Keratinocyte (primary cell): ENCODE data around the gene TMEM184A. TPM values are rescaled to one million over a fixed set of nuclear protein-coding genes. Genes with fewer than 3 reads are reported as not detected.

Experiments
- DNase-seq: peaks from one replicate; pipeline ENCODE4 v3.0.0-alpha.2; 2011; ENCODE audit warnings: low read depth, missing footprints, low spot score
- FAIRE-seq: peaks from 2 replicates; lab custom pipeline; 2011; peaks lifted over from hg19 to GRCh38; lab: Jason Lieb, UNC
- H2AFZ ChIP-seq: 2 replicates; pipeline ENCODE4 v1.6.0; 2012; ENCODE audit warnings: low read length, control low read depth, inconsistent platforms; ENCODE audit not compliant: control insufficient read depth
- H3K27ac ChIP-seq: 2 replicates; pipeline ENCODE4 v1.5.1; 2011; ENCODE audit warnings: low read length; ENCODE audit not compliant: control insufficient read depth, insufficient read depth
- H3K27me3 ChIP-seq: 3 replicates; pipeline ENCODE4 v1.6.0; 2011; ENCODE audit warnings: low read length; ENCODE audit not compliant: control insufficient read depth, insufficient read depth; ENCODE audit errors: extremely low read depth
- H3K36me3 ChIP-seq, 2 experiments: 2 replicates in 1 of 2; 3 replicates in 1 of 2; pipeline ENCODE4 v1.5.1; 2011; ENCODE audit warnings: low read length in 2 of 2, mild to moderate bottlenecking in 1 of 2; ENCODE audit not compliant: control insufficient read depth in 2 of 2, insufficient read depth in 2 of 2; ENCODE audit errors: extremely low read depth in 1 of 2
- H3K4me1 ChIP-seq: 3 replicates; pipeline ENCODE4 v1.5.1; 2011; ENCODE audit warnings: low read length; ENCODE audit not compliant: control insufficient read depth, insufficient read depth; ENCODE audit errors: extremely low read depth
- H3K4me2 ChIP-seq: 3 replicates; pipeline ENCODE4 v1.6.0; 2011; ENCODE audit warnings: low read depth, low read length; ENCODE audit not compliant: control insufficient read depth, insufficient read depth; ENCODE audit errors: extremely low read depth
- H3K4me3 ChIP-seq, 3 experiments: fragments of 200-600 bp in 1 of 3; sonication (generic) in 1 of 3; 2 replicates in 2 of 3; 3 replicates in 1 of 3; pipeline ENCODE4 v1.5.1; 2011 to 2016; ENCODE audit warnings: low read length in 3 of 3, mild to moderate bottlenecking in 3 of 3, control low read depth in 2 of 3, inconsistent platforms in 1 of 3, low read depth in 1 of 3, mixed read lengths in 1 of 3, mixed run types in 1 of 3, moderate library complexity in 1 of 3; ENCODE audit not compliant: control insufficient read depth in 2 of 3, insufficient read depth in 2 of 3; ENCODE audit errors: extremely low read depth in 1 of 3
- H3K79me2 ChIP-seq: 2 replicates; pipeline ENCODE4 v1.6.0; 2012; ENCODE audit warnings: low read length; ENCODE audit not compliant: control insufficient read depth, insufficient read depth
- H3K9ac ChIP-seq: 3 replicates; pipeline ENCODE4 v1.6.0; 2011; ENCODE audit warnings: low read length; ENCODE audit not compliant: control insufficient read depth, insufficient read depth; ENCODE audit errors: extremely low read depth
- H3K9me1 ChIP-seq: 3 replicates; pipeline ENCODE4 v1.6.0; 2011; ENCODE audit warnings: low read length; ENCODE audit not compliant: control insufficient read depth, insufficient read depth; ENCODE audit errors: extremely low read depth
- H3K9me3 ChIP-seq: 2 replicates; pipeline ENCODE4 v1.5.1; 2012; ENCODE audit warnings: low read depth, low read length; ENCODE audit not compliant: control insufficient read depth
- H4K20me1 ChIP-seq: 3 replicates; pipeline ENCODE4 v1.6.0; 2011; ENCODE audit warnings: low read length; ENCODE audit not compliant: control insufficient read depth, insufficient read depth; ENCODE audit errors: extremely low read depth
- CTCF ChIP-seq, 3 experiments: IDR thresholded peaks in 1 of 3; conservative IDR thresholded peaks in 1 of 3; optimal IDR thresholded peaks in 1 of 3; 2 replicates in 2 of 3; 3 replicates in 1 of 3; pipeline versions ENCODE3 to v1.5.1; 2011; ENCODE audit warnings: low read length in 3 of 3, mild to moderate bottlenecking in 3 of 3, moderate library complexity in 2 of 3, control low read depth in 1 of 3, inconsistent platforms in 1 of 3; ENCODE audit not compliant: insufficient read depth in 2 of 3; ENCODE audit errors: extremely low read depth in 1 of 3
- EZH2 ChIP-seq: IDR thresholded peaks from one replicate; pipeline ENCODE4 v1.6.1; 2012; ENCODE audit warnings: inconsistent platforms, mild to moderate bottlenecking, low read length, moderate library complexity
- dilution Hi-C: fragments of 300-500 bp; cut with MboI; formaldehyde crosslinking; loops from one replicate; pipeline ENCODE4 v1.7.0; 2020; ENCODE audit warnings: low sequenced_read_pairs; ENCODE audit not compliant: extremely low pct_ligation_motif_present
- polyA plus RNA-seq, 5 experiments: library from polyadenylated mRNA; depleted of rRNA in 3 of 5; stranded (reverse) in 3 of 5; stranded (forward) in 1 of 5; unstranded in 1 of 5; fragments of >200 nt; gene quantifications; 1 replicate in 1 of 5; 2 replicates in 3 of 5; 3 replicates in 1 of 5; pipeline versions ENCODE4 v1.2.1 to v1.2.3, GENCODE V29; 2011 to 2012; ENCODE audit warnings: missing spikeins in 2 of 5, low read depth in 1 of 5, low replicate concordance in 1 of 5

Gene TMEM184A
- polyA plus RNA-seq, 1 donor (not counting 4 experiments of a cell fraction or from before 2014, with no cell fraction given): 2.9 TPM

DNA sequence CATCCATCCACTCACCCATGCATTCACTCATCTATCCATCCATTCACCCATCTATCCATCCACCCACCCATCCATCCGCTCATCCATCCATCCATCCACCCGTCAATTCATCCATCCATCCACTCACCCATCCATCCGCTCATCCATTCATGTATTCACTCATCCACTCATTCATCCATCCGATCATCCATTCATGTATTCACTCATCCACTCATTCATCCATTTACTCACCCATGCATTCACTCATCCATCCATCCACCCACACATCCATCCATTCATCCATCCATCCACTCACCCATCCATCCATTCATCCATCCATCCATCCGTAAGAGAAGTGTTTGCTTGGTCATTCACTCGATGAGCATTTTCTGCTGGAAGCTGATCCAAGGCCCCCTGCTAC, 22.5 kb upstream of the TMEM184A start:
- H3K79me2 ChIP-seq: no peaks in the 10 kb centered on the region
- no peaks in the 10 kb centered on the region for H3K36me3 ChIP-seq
- dilution Hi-C loops: no loop called here
- DNase-seq: no peak
- no peaks in the 10 kb centered on the region for H3K9me1 ChIP-seq
- TF ChIP-seq EZH2: no peak
- no peak for TF ChIP-seq CTCF (optimal IDR thresholded peaks at IDR 0.05 in 1 of 3, IDR thresholded peaks at IDR 0.05 in 1 of 3, conservative IDR thresholded peaks at IDR 0.05 in 1 of 3; ENCODE audit: extremely low read depth in 1 of 3, insufficient read depth in 2 of 3, low read length in 3 of 3)
- H3K4me2 ChIP-seq: no peak overlapping the region
- H3K4me3 ChIP-seq: no peak overlapping the region
- no peaks in the 10 kb centered on the region for H3K9me3 ChIP-seq
- H3K9ac ChIP-seq: no peak overlapping the region
- no peak for FAIRE-seq
- H3K27ac ChIP-seq: no peak overlapping the region
- no peaks in the 10 kb centered on the region for H3K4me1 ChIP-seq
- no peak overlapping the region for H2AFZ ChIP-seq
- H4K20me1 ChIP-seq: no peaks in the 10 kb centered on the region
- no peaks in the 10 kb centered on the region for H3K27me3 ChIP-seq

DNA sequence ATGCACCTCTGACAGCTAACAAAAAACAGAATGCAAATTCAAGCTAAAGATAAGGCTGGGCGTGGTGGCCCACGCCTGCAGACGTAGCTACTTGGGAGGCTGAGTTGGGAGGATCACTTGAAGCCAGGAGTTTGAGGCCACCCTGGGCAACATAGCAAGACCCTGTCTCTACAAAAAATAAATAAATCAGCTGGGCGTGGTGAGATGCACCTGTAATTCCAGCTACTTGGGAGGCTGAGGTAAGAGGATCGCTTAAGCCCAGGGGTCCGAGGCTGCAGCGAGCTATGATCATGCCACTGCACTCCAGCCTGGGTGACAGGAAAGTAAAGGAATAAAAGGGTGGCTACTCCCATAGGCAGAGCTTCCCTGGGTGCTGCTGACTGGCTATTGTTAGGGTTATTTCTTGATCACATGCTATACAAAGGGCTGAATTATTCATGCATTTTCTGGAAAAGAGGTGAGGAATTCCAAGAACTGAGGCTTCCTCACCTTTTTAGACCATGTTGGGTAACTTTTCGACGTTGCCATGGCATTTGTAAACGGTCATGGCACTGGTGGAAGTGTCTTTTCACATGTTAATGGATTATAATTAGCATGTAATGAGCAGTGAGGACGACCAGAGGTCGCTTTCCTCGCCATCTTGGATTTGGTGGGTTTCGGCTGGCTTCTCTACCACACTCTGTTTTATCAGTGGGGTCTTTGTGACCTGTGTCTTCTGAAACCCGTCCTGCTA, 20.7 kb upstream of the TMEM184A start:
- dilution Hi-C loops: no loop called here
- H3K79me2 ChIP-seq: no peaks in the 10 kb centered on the region
- FAIRE-seq (no peak), DNase-seq (no peak)
- no peak overlapping the region for H3K4me2 ChIP-seq
- H3K9me1 ChIP-seq: no peaks in the 10 kb centered on the region
- H3K4me3 ChIP-seq: no peak overlapping the region
- no peaks in the 10 kb centered on the region for H3K4me1 ChIP-seq
- H3K9me3 ChIP-seq: no peaks in the 10 kb centered on the region
- H3K27ac ChIP-seq: no peak overlapping the region
- TF ChIP-seq EZH2: no peak
- no peak for TF ChIP-seq CTCF (optimal IDR thresholded peaks at IDR 0.05 in 1 of 3, IDR thresholded peaks at IDR 0.05 in 1 of 3, conservative IDR thresholded peaks at IDR 0.05 in 1 of 3; ENCODE audit: extremely low read depth in 1 of 3, insufficient read depth in 2 of 3, low read length in 3 of 3)
- H3K27me3 ChIP-seq: no peaks in the 10 kb centered on the region
- no peak overlapping the region for H2AFZ ChIP-seq
- no peak overlapping the region for H3K9ac ChIP-seq
- H4K20me1 ChIP-seq: no peaks in the 10 kb centered on the region
- H3K36me3 ChIP-seq: no peaks in the 10 kb centered on the region
